Neuronal stem cell (in vitro differentiated cells): ENCODE results near the gene ALDH1L2.
A peak's percentile ranks its signal among the peaks of the same experiment; 100 is the strongest.

Experiments used
- DNase-seq: peaks from one replicate; pipeline ENCODE4 v3.0.0-alpha.2; 2013; ENCODE audit warnings: low spot score
- H2AFZ ChIP-seq: one replicate; pipeline ENCODE4 v1.6.1; 2013; ENCODE audit warnings: mild to moderate bottlenecking, low read length, inconsistent platforms
- H2AK5ac ChIP-seq: 2 replicates; pipeline ENCODE4 v1.6.1; 2013; ENCODE audit warnings: low read depth, mild to moderate bottlenecking, inconsistent platforms, low read length, moderate library complexity, mixed read lengths
- H2BK120ac ChIP-seq: 2 replicates; pipeline ENCODE4 v1.6.1; 2013; ENCODE audit warnings: low read depth, mild to moderate bottlenecking, inconsistent platforms, low read length, moderate library complexity, mixed read lengths
- H2BK12ac ChIP-seq: one replicate; pipeline ENCODE4 v1.6.1; 2013; ENCODE audit warnings: low read length, inconsistent platforms
- H2BK15ac ChIP-seq: 2 replicates; pipeline ENCODE4 v1.6.1; 2013; ENCODE audit warnings: mild to moderate bottlenecking, low read length, inconsistent platforms, mixed read lengths
- H2BK5ac ChIP-seq: one replicate; pipeline ENCODE4 v1.6.1; 2013; ENCODE audit warnings: inconsistent platforms, mild to moderate bottlenecking, low read length, moderate library complexity
- H3K14ac ChIP-seq: one replicate; pipeline ENCODE4 v1.6.1; 2013; ENCODE audit warnings: low read length, inconsistent platforms
- H3K18ac ChIP-seq: 2 replicates; pipeline ENCODE4 v1.6.1; 2013; ENCODE audit warnings: low read length, inconsistent platforms
- H3K23ac ChIP-seq: 2 replicates; pipeline ENCODE4 v1.6.1; 2013; ENCODE audit warnings: low read depth, mild to moderate bottlenecking, mixed read lengths, low read length, inconsistent platforms; ENCODE audit not compliant: poor library complexity
- H3K27ac ChIP-seq: replicated peaks from 3 replicates; pipeline ENCODE4 v1.5.1; 2013; ENCODE audit warnings: low read length, inconsistent platforms
- H3K27me3 ChIP-seq, 3 experiments: 2 replicates each; pipeline ENCODE4 v1.6.1; 2013; ENCODE audit warnings: low read length in 3 of 3, mild to moderate bottlenecking in 2 of 3, inconsistent platforms in 1 of 3, low read depth in 1 of 3, mixed read lengths in 1 of 3, moderate library complexity in 1 of 3; ENCODE audit not compliant: control insufficient read depth in 3 of 3, insufficient read depth in 3 of 3
- H3K36me3 ChIP-seq, 2 donors: replicated peaks in 1 of 2; 2 replicates each; pipeline ENCODE4 v1.6.1; 2013; ENCODE audit warnings: low read length in 2 of 2; ENCODE audit not compliant: control insufficient read depth in 2 of 2, insufficient read depth in 2 of 2
- H3K4ac ChIP-seq: 2 replicates; pipeline ENCODE4 v1.6.1; 2013; ENCODE audit warnings: inconsistent platforms, mild to moderate bottlenecking, low read length, moderate library complexity
- H3K4me1 ChIP-seq, 2 donors: 1 replicate in 1 of 2; 2 replicates in 1 of 2; pipeline ENCODE4 v1.6.1; 2013; ENCODE audit warnings: low read length in 2 of 2, low read depth in 1 of 2; ENCODE audit not compliant: control insufficient read depth in 2 of 2, insufficient read depth in 1 of 2
- H3K4me2 ChIP-seq: one replicate; pipeline ENCODE4 v1.6.1; 2013; ENCODE audit warnings: mild to moderate bottlenecking, low read length, inconsistent platforms; ENCODE audit not compliant: insufficient read depth, poor library complexity, severe bottlenecking
- H3K4me3 ChIP-seq, 2 donors: 2 replicates each; pipeline ENCODE4 v1.5.1; 2013; ENCODE audit warnings: low read length in 2 of 2, mild to moderate bottlenecking in 2 of 2, inconsistent platforms in 1 of 2, moderate library complexity in 1 of 2
- H3K79me1 ChIP-seq: one replicate; pipeline ENCODE4 v1.6.1; 2013; ENCODE audit warnings: low read depth, mild to moderate bottlenecking, inconsistent platforms, low read length, moderate library complexity
- H3K9ac ChIP-seq: one replicate; pipeline ENCODE4 v1.6.1; 2013; ENCODE audit warnings: mild to moderate bottlenecking, low read depth, low read length, inconsistent platforms; ENCODE audit not compliant: poor library complexity
- H3K9me3 ChIP-seq, 2 donors: replicated peaks in 1 of 2; 2 replicates each; pipeline versions ENCODE3 to v1.6.1; 2013; ENCODE audit warnings: low read length in 2 of 2, mild to moderate bottlenecking in 2 of 2, inconsistent platforms in 1 of 2, low read depth in 1 of 2, mixed read lengths in 1 of 2, moderate library complexity in 1 of 2; ENCODE audit not compliant: control insufficient read depth in 2 of 2, insufficient read depth in 1 of 2
- H4K8ac ChIP-seq: one replicate; pipeline ENCODE4 v1.6.1; 2013; ENCODE audit warnings: low read depth, mild to moderate bottlenecking, inconsistent platforms, low read length, moderate library complexity
- H4K91ac ChIP-seq: one replicate; pipeline ENCODE4 v1.6.1; 2013; ENCODE audit warnings: low read length, low read depth, mild to moderate bottlenecking, inconsistent platforms; ENCODE audit not compliant: poor library complexity
- WGBS, 2 donors: extraction: QIAGEN DNeasy Blood & Tissue Kit; methylation state at CpG; one replicate each; pipeline ENCODE4 v1.1.7; 2013; ENCODE audit warnings: missing lambda C conversion rate in 2 of 2, mixed read lengths in 1 of 2; ENCODE audit not compliant: insufficient read length in 2 of 2, insufficient replicate concordance in 1 of 2; ENCODE audit errors: extremely low coverage in 2 of 2; 5-methylcytosine and 5-hydroxymethylcytosine counted together

The ALDH1L2 gene

DNA sequence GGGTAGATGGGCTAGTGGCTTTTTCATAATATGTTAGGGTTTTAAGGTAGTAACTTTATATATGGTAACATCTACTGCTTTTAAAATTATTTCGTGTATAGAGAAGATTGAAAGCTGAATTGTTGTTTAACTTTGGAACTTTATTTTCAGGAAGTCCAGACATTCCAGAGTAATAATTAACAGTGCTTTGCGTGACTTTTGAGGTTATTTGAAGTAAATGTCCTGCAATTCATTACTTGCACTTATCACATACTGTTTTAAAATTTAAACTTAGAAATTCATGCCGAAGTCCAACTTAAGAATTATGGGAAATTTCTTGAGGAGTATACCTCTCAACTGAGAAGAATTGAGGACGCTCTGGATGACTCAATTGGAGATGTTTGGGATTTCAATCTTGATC lies 26.6 kb upstream of the ALDH1L2 start:
- Histone ChIP-seq H3K4ac (no peak overlapping the region), H3K9ac (no peak overlapping the region), H3K18ac (no peak overlapping the region), H4K91ac (no peak overlapping the region), H3K27me3 (no peaks in the 10 kb centered on the region), H3K79me1 (peaks cover 4% of the 10 kb centered on the region), H2BK120ac (no peak overlapping the region), H3K9me3 (peaks cover 0 to 19% of the 10 kb centered on the region in 2 donors), H2BK5ac (no peak overlapping the region), H3K4me2 (no peak overlapping the region), H3K23ac (no peak overlapping the region), H2BK12ac (no peak overlapping the region), H3K36me3 (peaks cover 2 to 50% of the 10 kb centered on the region in 2 donors), H3K27ac (no peak overlapping the region), H2BK15ac (no peak overlapping the region), H4K8ac (no peak overlapping the region), H3K4me1 (peaks cover 0 to 1% of the 10 kb centered on the region in 2 donors), H2AFZ (no peak overlapping the region), H2AK5ac (no peak overlapping the region), H3K14ac (no peak overlapping the region), H3K4me3 (no peak overlapping the region)
- DNase-seq: no peak
- no CpG with 5 or more reads among the region's 4 CpGs for WGBS, 2 donors

DNA sequence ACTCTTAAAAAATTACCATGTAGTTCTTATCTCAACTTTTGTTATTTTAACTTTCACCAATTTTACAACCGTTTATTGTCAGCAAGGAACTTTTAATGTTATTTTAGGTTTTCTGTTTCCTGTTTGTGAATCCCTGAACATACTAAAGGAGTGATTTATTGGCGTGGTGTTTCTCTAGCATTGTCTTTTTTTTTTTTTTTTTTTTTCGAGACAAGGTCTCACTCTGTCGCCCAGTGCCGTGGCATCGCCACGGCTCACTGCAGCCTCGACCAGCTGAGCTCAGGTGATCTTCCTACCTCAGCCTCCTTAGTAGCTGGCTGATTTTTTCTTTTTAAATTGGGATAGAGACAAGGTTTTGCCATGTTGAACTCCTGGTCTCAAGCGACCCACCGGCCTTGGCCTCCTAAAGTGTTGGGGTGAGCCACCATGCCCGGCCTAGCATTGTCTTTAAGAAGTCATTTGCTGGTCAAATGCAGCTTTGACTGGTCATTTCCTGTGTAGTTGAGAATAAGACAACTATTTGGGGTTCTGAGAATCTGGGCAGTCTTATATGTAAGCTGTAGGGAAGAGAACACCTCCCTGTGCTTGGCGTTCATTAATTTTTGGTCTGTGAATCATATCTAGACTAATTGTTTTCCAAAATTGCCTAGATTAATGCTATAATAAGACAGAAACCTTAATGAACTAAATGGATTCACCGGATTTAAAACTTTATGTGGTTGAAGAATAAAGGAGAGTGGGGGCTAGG lies 25.4 kb upstream of the ALDH1L2 start:
- Histone ChIP-seq H3K4me2 (no peak overlapping the region), H4K8ac (no peak overlapping the region), H3K23ac (no peak overlapping the region), H2BK15ac (no peak overlapping the region), H2AK5ac (no peak overlapping the region), H3K79me1 (peaks cover 4% of the 10 kb centered on the region), H3K9me3 (peaks cover 0 to 19% of the 10 kb centered on the region in 2 donors), H3K9ac (no peak overlapping the region), H3K4me3 (peak overlapping the region in 1 of 2 donors; percentile 68), H2BK5ac (no peak overlapping the region), H3K4me1 (peaks cover 0 to 1% of the 10 kb centered on the region in 2 donors), H3K14ac (no peak overlapping the region), H3K4ac (no peak overlapping the region), H2AFZ (no peak overlapping the region), H3K18ac (no peak overlapping the region), H2BK120ac (no peak overlapping the region), H3K36me3 (peaks cover 2 to 38% of the 10 kb centered on the region in 2 donors), H2BK12ac (no peak overlapping the region), H4K91ac (no peak overlapping the region), H3K27ac (no peak overlapping the region), H3K27me3 (no peaks in the 10 kb centered on the region)
- no CpG with 5 or more reads among the region's 13 CpGs for WGBS, 2 donors
- DNase-seq: no peak

DNA sequence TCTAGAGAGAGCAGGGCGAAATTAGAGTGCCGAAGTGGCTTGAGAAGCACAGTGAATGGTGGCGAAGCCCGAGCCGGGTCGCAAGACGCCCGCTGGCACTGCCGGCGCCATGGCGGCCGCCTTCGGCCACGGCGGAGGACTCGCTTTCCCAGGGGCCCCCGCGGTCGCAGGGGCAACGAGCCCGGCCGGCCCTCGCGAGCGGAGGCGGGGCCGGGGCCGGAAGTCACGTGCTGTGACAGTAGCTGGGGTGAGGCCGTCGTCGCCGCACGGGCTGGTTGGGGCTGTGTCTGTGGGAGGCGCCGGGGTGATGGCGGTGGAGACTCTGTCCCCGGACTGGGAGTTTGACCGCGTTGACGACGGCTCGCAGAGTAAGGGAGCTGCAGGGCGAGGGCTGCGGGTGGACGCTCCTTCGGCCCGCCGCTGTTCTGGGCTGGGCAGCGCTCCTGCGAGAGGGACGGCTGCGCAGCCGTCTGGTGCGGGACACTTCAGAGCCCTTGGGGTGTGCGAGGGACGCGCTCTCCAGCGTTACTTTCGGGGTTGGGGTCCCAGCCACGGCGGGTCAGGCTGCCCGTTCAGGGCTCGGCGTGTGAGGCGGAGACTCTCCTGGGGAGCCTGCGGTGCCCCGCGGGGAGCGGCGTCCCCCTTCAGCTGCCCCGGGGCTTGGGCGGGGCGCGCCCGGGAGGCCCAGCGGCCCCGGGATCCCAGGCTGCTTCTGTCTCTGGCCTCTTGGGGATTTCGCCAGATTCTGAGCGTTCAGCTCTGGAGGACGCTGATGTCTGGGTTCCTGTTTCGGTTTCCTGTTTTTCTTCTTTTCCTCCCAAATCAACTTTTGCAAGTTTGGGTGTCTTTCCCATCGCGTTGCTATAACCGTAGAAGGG lies 23.5 kb upstream of the ALDH1L2 start, which contains the start of gene WASHC4:
WASHC4 (plus strand) TSS at position 238 of the 878 bp plus-strand sequence; CDS start at position 308, 70 bp downstream.
- peak within 1 kb of the TSS; percentile 95 for H3K18ac ChIP-seq
- peak within 1 kb of the TSS; percentile 98 for H3K9ac ChIP-seq
- peak within 1 kb of the TSS; percentile 45 for H2BK5ac ChIP-seq
- H3K23ac ChIP-seq: peak within 1 kb of the TSS; percentile 94
- H3K4me2 ChIP-seq: peak within 1 kb of the TSS; percentile 66
- no peak within 1 kb of the TSS for H2AK5ac ChIP-seq
- DNase-seq: peak; percentile 87
- peak within 1 kb of the TSS; percentile 95 for H3K14ac ChIP-seq
- peak within 1 kb of the TSS; percentile 80 for H3K27ac ChIP-seq
- H3K79me1 ChIP-seq: peaks cover 4% of the 10 kb centered on the region
- no peaks in the 10 kb centered on the region for H3K27me3 ChIP-seq
- peak within 1 kb of the TSS; percentile 92 for H2BK15ac ChIP-seq
- no peak within 1 kb of the TSS for H2BK120ac ChIP-seq
- peaks cover 0 to 1% of the 10 kb centered on the region in 2 donors for H3K4me1 ChIP-seq
- H2BK12ac ChIP-seq: peak within 1 kb of the TSS; percentile 35
- WGBS, 2 donors: no CpG with 5 or more reads among the region's 85 CpGs
- H4K91ac ChIP-seq: no peak within 1 kb of the TSS
- peak within 1 kb of the TSS; percentile 91 for H2AFZ ChIP-seq
- H3K4me3 ChIP-seq: peak within 1 kb of the TSS; percentile 68 to 95
- peaks cover 0 to 16% of the 10 kb centered on the region in 2 donors for H3K9me3 ChIP-seq
- no peak within 1 kb of the TSS for H3K4ac ChIP-seq
- peaks cover 2 to 19% of the 10 kb centered on the region in 2 donors for H3K36me3 ChIP-seq
- H4K8ac ChIP-seq: peak within 1 kb of the TSS; percentile 73

DNA sequence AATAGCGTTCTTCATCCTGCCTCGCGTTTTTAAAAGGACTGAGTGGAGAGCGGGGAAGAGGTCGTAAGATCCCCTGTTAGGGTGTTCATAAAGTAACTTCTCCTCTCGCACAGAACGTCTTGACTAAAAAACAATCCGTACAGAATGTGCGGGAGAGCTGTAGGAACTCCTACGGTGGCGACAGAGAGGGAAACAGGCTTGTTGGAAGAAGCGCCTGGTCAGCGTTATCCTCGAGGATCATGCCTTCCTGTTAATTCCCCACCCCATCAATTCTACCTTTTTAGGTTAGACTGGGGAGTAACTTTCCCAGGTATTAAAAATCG lies 22.9 kb upstream of the ALDH1L2 start:
- H4K8ac ChIP-seq: no peak overlapping the region

More for the DNA sequence above, 22.9 kb upstream of the ALDH1L2 start:
- H3K4me1 ChIP-seq: peaks cover 0 to 1% of the 10 kb centered on the region in 2 donors
- H2BK12ac ChIP-seq: no peak overlapping the region
- no peak overlapping the region for H3K4ac ChIP-seq
- no peak overlapping the region for H2BK5ac ChIP-seq
- H2AFZ ChIP-seq: peak overlapping the region; percentile 91
- H3K23ac ChIP-seq: peak overlapping the region; percentile 94
- H3K79me1 ChIP-seq: peaks cover 4% of the 10 kb centered on the region
- H3K27ac ChIP-seq: no peak overlapping the region
- peak overlapping the region; percentile 66 for H3K4me2 ChIP-seq
- H2AK5ac ChIP-seq: no peak overlapping the region
- no peak overlapping the region for H3K18ac ChIP-seq
- H3K9me3 ChIP-seq: peaks cover 0 to 10% of the 10 kb centered on the region in 2 donors
- peak overlapping the region; percentile 68 to 95 for H3K4me3 ChIP-seq
- H2BK120ac ChIP-seq: no peak overlapping the region
- H2BK15ac ChIP-seq: no peak overlapping the region
- peak; percentile 40 for DNase-seq
- no peak overlapping the region for H3K9ac ChIP-seq
- no peak overlapping the region for H3K14ac ChIP-seq
- no peaks in the 10 kb centered on the region for H3K27me3 ChIP-seq
- H4K91ac ChIP-seq: no peak overlapping the region
- peaks cover 2 to 13% of the 10 kb centered on the region in 2 donors for H3K36me3 ChIP-seq
- no CpG with 5 or more reads among the region's 15 CpGs for WGBS, 2 donors
